Motor neuron (in vitro differentiated cells): ENCODE data around the gene ZNF829. TPM values are rescaled to one million over a fixed set of nuclear protein-coding genes. Genes with fewer than 3 reads are reported as not detected.

Experiments
- ATAC-seq, 8 experiments: fragments of 200-7000 bp; cut with Tn5 transposase; replicated peaks in 6 of 8; 2 replicates each; pipeline ENCODE4 v1.8.0; 2021; ENCODE audit warnings: mild to moderate bottlenecking in 8 of 8, moderate library complexity in 8 of 8
- H3K27ac ChIP-seq, 2 donors: fragments of 250-450 bp; sonication (Bioruptor Pico); 2 replicates each; pipeline ENCODE4 v1.9.0; 2021; ENCODE audit warnings: antibody characterized with exemption in 2 of 2, mild to moderate bottlenecking in 2 of 2, moderate library complexity in 1 of 2
- H3K4me1 ChIP-seq, 2 donors: fragments of 250-450 bp; sonication (Bioruptor Pico); replicated peaks in 1 of 2; 2 replicates each; pipeline ENCODE4 v1.6.1; 2021; ENCODE audit warnings: antibody characterized with exemption in 2 of 2, mild to moderate bottlenecking in 2 of 2, moderate library complexity in 1 of 2
- H3K4me3 ChIP-seq, 5 donors: fragments of 250-450 bp; sonication (Bioruptor Pico); 2 replicates each; pipeline ENCODE4 v1.9.0; 2021; ENCODE audit warnings: antibody characterized with exemption in 5 of 5, mild to moderate bottlenecking in 5 of 5, moderate library complexity in 4 of 5
- WGBS, 10 experiments: fragments of 450-650 bp; shearing (Covaris generic); methylation state at CpG; one replicate each; pipeline ENCODE4 v1.0.0; 2022; 5-methylcytosine and 5-hydroxymethylcytosine counted together
- in situ Hi-C, 9 experiments: fragments of 400-800 bp; cut with MboI; loops; one replicate each; pipeline ENCODE4 v1.15.0; 2021; ENCODE audit warnings: low sequenced_read_pairs in 9 of 9, low pct_unique_long_range_greater_than_20kb in 2 of 9; ENCODE audit not compliant: unreplicated experiment in 9 of 9
- total RNA-seq, 8 experiments: library from RNA; unstranded; fragments of 300-600 nt; gene quantifications; 2 replicates each; pipeline versions ENCODE4 v1.2.3 to v1.2.4, GENCODE V29; 2022

Gene ZNF829
- total RNA-seq, 8 experiments from 2014 or later, result 0.40 to 4.7 (median 1.2) TPM

- no peak overlapping the region for H3K27ac ChIP-seq
- 80 to 100% (median 90%) methylated on average over 2 to 3 of the region's 3 CpGs; no CpG with 5 or more reads in 3 of the 10 experiments for WGBS, 10 experiments
- ATAC-seq, result no peak
- H3K4me3 ChIP-seq, result peak overlapping the region in 4 of 5 donors; percentile 67 to 98 (median 76)
- H3K4me1 ChIP-seq, result peaks cover 3 to 8% of the 10 kb centered on the region in 2 donors
- in situ Hi-C loops, result no loop called here
Observed at GRCh38 chr19:36851898-36852297, 64.2 kb downstream of the ZNF829 start.

- H3K4me1 ChIP-seq, result peaks cover 3 to 8% of the 10 kb centered on the region in 2 donors
- peak; percentile 84 to 95 (median 92) for ATAC-seq
- peak within 1 kb of the TSS; percentile 67 to 98 (median 83) for H3K4me3 ChIP-seq
- in situ Hi-C loops, result no loop called here
- H3K27ac ChIP-seq, result peak within 1 kb of the TSS; percentile 59 to 74
- 0 to 5% (median 3%) methylated on average over 2 to 29 of the region's 43 CpGs; no CpG with 5 or more reads in 2 of the 10 experiments for WGBS, 10 experiments
Observed at GRCh38 chr19:36850559-36851442, 65.3 kb downstream of the ZNF829 start, which contains the start of gene ZNF345. Gene ZNF345, plus strand, starts transcription at chr19:36850876. Its CDS starts 25,955 bp downstream, at chr19:36876831.

GRCh38 chr19:36849701-36850558 is 66.2 kb downstream of the ZNF829 start:
- peak overlapping the region; percentile 67 to 98 (median 83) for H3K4me3 ChIP-seq
- WGBS, 10 experiments, result 1 to 20% (median 13%) methylated on average over 1 to 28 of the region's 36 CpGs; no CpG with 5 or more reads in 2 of the 10 experiments
- ATAC-seq, result peak; percentile 86 to 94 (median 92)
- H3K4me1 ChIP-seq, result peaks cover 3 to 8% of the 10 kb centered on the region in 2 donors
- in situ Hi-C loops, result no loop called here
- H3K27ac ChIP-seq, result peak overlapping the region; percentile 59 to 74

GRCh38 chr19:36847968-36848367 is 68.1 kb downstream of the ZNF829 start:
- in situ Hi-C loops, result no loop called here
- peaks cover 3 to 8% of the 10 kb centered on the region in 2 donors for H3K4me1 ChIP-seq
- H3K4me3 ChIP-seq, result no peak overlapping the region
- 67 to 90% (median 83%) methylated on average over 1 of the region's 1 CpG; no CpG with 5 or more reads in 4 of the 10 experiments for WGBS, 10 experiments
- no peak overlapping the region for H3K27ac ChIP-seq
- no peak for ATAC-seq

- peaks cover 3 to 7% of the 10 kb centered on the region in 2 donors for H3K4me1 ChIP-seq
- WGBS, 10 experiments, result 0 to 87% (median 11%) methylated on average over 1 to 10 of the region's 12 CpGs; no CpG with 5 or more reads in 3 of the 10 experiments
- ATAC-seq, result peak in 2 of 8 experiments; percentile 7 to 13
- peak overlapping the region; percentile 61 to 91 (median 85) for H3K4me3 ChIP-seq
- peak overlapping the region; percentile 91 to 96 for H3K27ac ChIP-seq
- in situ Hi-C loops, result no loop called here
Observed at GRCh38 chr19:36838784-36839324, 77.2 kb downstream of the ZNF829 start.

Other genes starting within 250 kb of the ZNF829 start
- 10 to 100 TPM in 6 of 8 experiments, 1 to 10 TPM in 2; 5.2 to 15.3 (median 11.4) TPM for gene ZNF461, start 249.5 kb downstream of the ZNF829 start, total RNA-seq
- gene ZNF567, start 228.7 kb downstream of the ZNF829 start, total RNA-seq, result 10 to 100 TPM in 1 of 8 experiments, 1 to 10 TPM in 7; 4.3 to 10.2 (median 8.8) TPM
- 1 to 10 TPM in 7 of 8 experiments, under 1 TPM in 1; 0.41 to 4.2 (median 1.9) TPM for gene ZNF850, start 143.5 kb downstream of the ZNF829 start, total RNA-seq
- gene ZNF790, start 77.9 kb downstream of the ZNF829 start, total RNA-seq, result 10 to 100 TPM in 1 of 8 experiments, 1 to 10 TPM in 6, under 1 TPM in 1; 0.54 to 11.1 (median 6.5) TPM
- 1 to 10 TPM in 6 of 8 experiments, under 1 TPM in 2; 0.56 to 9.6 (median 5.6) TPM for gene ZNF345, start 65.4 kb downstream of the ZNF829 start, total RNA-seq
- 10 to 100 TPM in 2 of 8 experiments, 1 to 10 TPM in 5, under 1 TPM in 1; 0.72 to 20.4 (median 6.9) TPM for gene ZNF568, start within 50 bp of the ZNF829 start, total RNA-seq
- gene ZNF420, start 162.1 kb upstream of the ZNF829 start, total RNA-seq, result 10 to 100 TPM in 5 of 8 experiments, 1 to 10 TPM in 3; 4.0 to 21.0 (median 17.5) TPM